ENCODE measurements around the gene LRRC72.
"Not testable (repeated sequence)": the region's sequence is repeated elsewhere in the genome, so short reads cannot be mapped to it uniquely, and the experiment has no call there.

The LRRC72 gene

GRCh38 chr7:16526742-16527540, at the start of gene LRRC72:
TSS of gene LRRC72 (plus strand) at chr7:16526825. CDS start at chr7:16526953, 128 bp downstream.
- DNase-seq: no peak

DNA sequence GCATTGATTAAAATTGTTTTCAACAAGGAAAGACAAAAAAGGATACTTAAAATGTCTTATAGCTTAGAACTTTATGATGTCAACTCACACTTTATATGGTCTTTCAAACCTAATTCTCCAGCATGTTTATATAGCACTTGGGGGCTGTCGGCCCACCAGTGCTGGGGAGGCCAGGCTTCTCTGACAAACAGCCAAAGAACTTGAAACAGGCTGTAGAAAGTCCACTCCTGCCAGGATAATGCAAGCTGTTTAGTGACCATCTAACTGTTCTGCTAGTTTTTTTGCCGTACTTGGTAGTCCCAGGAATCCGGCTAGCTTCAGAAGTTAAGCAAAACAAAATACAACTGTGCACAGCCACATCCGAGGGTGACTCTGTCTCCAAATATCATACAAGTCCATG, 47.5 kb upstream of the LRRC72 start:
- DNase-seq: no peak

- DNase-seq: no peak
These were observed 47.0 kb upstream of the LRRC72 start for GRCh38 chr7:16479591-16479990.

DNA sequence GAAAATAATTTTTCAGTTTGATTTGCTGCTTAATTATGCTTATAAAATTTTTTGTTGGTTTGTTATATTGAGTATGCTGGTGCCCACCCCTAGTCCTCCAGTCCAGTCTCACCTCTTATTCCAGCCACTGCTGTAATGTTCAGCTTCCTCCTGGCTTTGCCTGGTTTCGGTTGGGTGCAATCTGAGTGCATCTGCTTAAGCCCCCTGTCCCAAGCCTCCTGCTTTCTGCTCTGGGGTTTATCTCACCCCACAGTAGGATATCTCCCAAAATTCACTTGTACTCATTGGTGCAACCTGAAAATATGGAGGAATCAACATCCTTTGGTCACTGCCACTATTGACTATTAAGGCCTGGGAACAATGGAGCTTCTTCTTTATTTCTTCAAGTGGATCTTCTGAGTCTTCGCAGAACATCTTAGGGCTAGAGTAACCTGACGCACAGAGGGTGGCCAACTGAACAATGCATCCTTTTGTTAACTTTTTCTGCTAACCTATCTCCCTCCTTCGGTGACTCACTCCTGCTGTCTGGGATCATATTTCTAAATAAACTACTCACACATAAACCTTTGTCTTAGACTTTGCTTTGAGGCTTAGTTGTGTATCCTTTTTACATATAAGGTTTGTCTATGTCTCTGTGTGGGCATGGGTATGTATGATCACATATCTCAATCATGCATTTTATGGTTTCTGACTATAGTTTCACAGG, 42.0 kb upstream of the LRRC72 start:
- peak; percentile 94 for DNase-seq

GRCh38 chr7:16491148-16491547, 35.5 kb upstream of the LRRC72 start:
- no peak for DNase-seq

GRCh38 chr7:16492513-16493062, 34.0 kb upstream of the LRRC72 start:
- peak; percentile 28 for DNase-seq

DNA sequence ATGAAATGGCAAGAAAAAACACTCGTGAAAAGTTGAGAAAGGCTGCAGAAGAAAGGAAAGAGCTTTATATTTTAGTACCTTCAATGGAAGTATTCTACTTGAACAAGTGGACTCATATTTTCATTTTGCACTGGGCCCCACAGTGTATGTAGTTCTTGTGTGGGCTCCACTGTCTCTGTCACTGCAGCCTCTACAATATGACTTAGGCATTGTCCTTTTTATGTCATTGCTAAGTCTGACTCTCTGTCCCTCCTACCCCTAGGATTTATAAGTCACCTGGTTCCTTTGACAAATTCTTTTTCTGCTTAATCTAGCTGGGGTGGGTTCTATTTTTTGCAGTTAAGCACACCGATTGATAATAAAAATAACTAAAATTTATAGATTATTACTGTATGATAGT, 33.4 kb upstream of the LRRC72 start:
- DNase-seq: no peak

- DNase-seq: no peak
These were observed 32.1 kb upstream of the LRRC72 start for GRCh38 chr7:16494551-16494950.

DNA sequence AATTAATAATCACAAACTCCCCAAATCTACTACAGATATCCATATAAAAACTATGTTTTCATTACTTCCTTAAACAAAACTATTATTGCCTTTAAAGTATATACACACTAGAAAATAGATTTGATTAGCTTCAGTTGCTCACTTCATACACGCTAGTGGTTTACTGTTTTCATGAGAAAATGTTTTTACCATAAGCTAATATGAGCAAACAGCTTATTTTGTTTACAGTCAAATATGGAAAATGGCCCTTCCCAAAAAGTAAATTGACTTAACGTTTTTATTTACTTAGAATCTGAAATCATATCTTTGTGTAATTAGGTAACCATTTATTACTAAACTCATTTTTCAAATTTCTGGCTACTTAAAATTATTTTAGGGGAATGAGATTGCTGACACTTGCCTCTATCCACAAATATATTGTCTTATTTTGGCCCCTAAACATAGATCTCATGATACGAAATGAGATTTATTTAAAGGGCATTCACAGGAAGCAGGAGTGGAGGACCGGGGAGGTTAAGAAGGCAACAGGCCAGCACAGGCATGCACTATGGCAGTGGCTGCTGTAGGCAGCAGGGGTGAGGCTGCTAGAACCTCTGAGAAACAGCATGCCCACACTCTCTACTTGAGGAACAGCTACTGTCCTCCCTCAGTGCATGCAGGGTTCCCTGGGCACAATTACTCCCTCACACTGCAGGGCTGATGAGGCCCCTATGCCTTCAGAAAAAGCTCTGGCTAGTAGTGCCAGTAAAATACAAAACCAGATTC, 31.5 kb upstream of the LRRC72 start:
- DNase-seq: peak; percentile 49

DNA sequence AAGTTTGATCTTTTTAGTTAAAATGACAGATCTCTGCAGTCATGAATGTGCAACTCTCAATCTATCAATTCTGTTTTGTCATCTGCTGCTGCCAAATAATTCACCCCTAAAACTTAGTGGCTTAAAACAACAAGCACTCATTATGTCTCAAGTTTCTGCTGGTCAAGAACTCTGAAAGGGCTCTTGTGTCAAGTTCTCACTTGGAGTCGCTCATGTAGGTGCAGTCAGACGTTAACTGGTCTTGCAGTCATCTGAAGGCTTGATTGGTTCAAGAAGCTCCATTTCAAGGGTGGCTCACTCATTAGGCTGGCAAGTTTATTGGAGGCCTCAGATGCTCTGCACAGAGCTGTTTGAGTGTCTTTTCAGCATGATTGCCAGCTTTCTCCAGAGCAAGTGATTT, 28.5 kb upstream of the LRRC72 start:
- DNase-seq: no peak

DNA sequence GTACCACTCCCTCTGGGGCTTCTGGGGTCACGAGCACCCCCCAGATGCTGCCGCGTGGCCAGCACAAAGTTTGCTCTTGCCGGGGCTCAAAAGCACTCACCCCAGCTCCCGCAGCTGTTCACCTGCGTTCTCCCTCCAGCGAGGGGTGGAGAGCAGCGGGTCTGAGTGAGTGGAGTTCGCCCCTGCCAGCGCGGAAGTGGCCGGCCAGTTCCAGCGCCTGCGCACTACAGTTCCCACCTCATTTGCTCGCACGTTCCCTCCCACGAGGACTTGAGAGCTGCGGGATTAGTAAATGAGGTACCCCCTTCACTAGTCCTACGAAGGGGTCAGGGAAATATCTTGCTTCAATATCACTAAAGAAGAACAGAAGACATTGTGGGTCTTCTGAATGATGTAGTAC, 24.3 kb upstream of the LRRC72 start:
- DNase-seq: peak; percentile 49

GRCh38 chr7:16504019-16504418, 22.6 kb upstream of the LRRC72 start:
- DNase-seq: no peak

DNA sequence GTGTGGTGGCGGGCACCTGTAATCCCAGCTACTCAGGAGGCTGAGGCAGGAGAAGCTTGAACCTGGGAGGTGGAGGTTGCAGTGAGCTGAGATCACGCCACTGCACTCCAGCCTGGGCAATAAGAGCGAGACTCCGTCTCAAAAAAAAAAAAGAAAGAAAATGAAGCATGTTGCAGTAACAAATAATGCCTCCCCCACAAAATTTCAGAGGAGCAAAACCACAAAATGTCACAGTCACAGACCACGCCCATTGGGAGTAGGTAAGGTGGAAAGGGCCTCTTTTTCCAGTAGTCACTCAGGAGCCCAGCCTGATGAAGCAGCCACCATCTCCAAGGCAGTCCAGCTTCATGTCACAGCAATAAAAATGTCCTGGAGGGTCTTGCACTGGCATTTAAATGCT, 20.2 kb upstream of the LRRC72 start:
- not testable (repeated sequence) for DNase-seq

DNA sequence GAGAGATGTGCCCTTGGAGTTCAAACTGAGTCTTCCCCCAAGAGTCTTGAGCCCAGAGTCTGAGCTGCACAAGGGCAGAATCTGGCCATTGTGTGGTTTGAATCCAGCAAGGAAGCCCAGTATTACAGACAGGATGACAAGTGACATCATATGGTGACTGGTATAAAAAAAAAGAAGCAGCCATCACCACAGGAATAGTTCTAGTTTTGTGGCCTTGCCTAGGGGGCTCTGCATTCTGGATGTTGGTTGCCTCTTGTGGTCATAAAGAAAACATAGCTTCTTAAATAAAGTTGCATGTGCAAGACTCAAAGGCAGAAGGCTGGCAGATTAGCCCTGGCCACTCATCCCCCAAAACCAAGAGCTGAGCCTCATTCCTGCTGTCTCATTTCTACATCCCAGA, 16.8 kb upstream of the LRRC72 start:
- no peak for DNase-seq

DNA sequence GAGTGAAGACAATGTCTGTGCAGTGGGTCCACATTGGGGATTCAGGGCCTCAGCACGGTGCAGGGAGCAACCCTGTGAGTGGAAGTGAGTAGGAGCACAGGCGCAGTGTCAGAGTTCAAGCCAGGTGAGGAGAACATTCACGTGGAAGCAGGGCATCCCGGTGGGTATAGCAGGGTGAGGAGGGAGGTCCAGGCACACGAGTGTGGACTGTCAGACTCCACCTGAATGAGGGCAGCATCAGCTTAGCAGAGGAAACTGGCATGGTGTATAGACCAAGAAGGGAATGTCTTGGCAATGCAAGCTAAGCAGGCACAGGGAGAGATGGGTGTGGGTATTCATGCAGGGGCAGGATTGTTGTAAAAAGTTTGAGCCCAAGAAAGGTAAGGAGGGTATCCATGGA, 15.3 kb upstream of the LRRC72 start:
- no peak for DNase-seq

GRCh38 chr7:16512097-16512496, 14.5 kb upstream of the LRRC72 start:
- DNase-seq: no peak

DNA sequence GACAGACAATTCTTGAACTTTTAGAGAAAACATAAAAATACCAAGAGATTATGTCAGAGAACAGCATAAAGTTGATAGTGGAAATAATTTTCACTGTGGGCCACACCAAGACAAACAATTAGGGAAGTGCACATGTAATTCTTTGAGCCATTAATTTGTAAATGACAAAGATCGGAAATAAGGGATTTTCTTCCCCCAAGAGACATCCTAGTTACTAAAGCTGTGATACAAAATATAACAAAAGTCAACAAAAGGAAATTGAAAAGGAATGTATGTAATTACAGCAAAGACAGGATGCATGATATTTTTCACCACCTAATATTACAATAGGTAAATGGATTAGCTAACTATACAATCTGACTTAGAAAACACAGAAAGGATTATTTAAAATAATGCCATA, 12.4 kb upstream of the LRRC72 start:
- DNase-seq: no peak

DNA sequence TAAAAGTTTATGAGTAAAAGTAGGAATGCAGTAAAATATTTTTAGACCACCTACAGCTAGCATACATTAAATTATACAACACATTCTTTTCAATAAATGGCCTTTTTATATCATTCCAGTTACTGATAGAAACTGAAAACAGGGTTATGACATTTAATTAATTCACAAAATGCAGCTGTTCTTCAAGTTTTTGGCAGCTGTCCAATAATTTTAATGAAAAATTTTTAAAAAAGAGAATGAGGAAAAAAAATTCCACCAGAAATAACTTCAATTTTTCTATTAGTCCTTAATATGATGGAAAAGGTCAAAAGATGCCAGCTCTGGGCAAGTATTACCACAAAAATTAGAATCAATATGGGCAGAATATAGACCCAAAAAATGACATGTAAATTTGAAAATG, 11.9 kb upstream of the LRRC72 start:
- no peak for DNase-seq

- DNase-seq: no peak
These were observed 10.6 kb upstream of the LRRC72 start for GRCh38 chr7:16515785-16516685.

- not testable (repeated sequence) for DNase-seq
These were observed 6.6 kb upstream of the LRRC72 start for GRCh38 chr7:16519985-16520384.

- DNase-seq: no peak
These were observed 2.3 kb upstream of the LRRC72 start for GRCh38 chr7:16524332-16524731.

- no peak for DNase-seq
These were observed 1.9 kb downstream of the LRRC72 start for GRCh38 chr7:16528520-16528919.

Data from DMS53 (cell line).